ENCODE results near the gene SH3BP5. TPM values are rescaled to one million over a fixed set of nuclear protein-coding genes. Genes with fewer than 3 reads are reported as not detected.

The SH3BP5 gene
- total and polyA plus RNA-seq, 2 experiments from 2014 or later = 15.9 to 16.3 TPM

GRCh38 chr3:15305359-15305844 is 27.0 kb downstream of the SH3BP5 start:
- Histone ChIP-seq H2AFZ (no peak overlapping the region), H3K4me1 (ENCODE audit: insufficient read depth) (peaks cover 31% of the 10 kb centered on the region), H3K4me3 (no peak overlapping the region), H3K9me3 (ENCODE audit: low read depth) (no peaks in the 10 kb centered on the region), H3K36me3 (replicated peaks; ENCODE audit: insufficient read depth, low read depth) (no peaks in the 10 kb centered on the region), H3K4me2 (peak overlapping the region; percentile 40), H3K27ac (peak overlapping the region; percentile 71), H3K27me3 (no peaks in the 10 kb centered on the region), H4K20me1 (ENCODE audit: insufficient read depth, poor library complexity, severe bottlenecking) (no peaks in the 10 kb centered on the region), H3K9me2 (replicated peaks; ENCODE audit: insufficient read depth) (no peaks in the 10 kb centered on the region), H3K79me2 (peaks cover 19% of the 10 kb centered on the region)
- peak; percentile 14 for TF ChIP-seq CTCF (IDR thresholded peaks at IDR 0.05; ENCODE audit: poor library complexity)
- TF ChIP-seq EZH2 (IDR thresholded peaks at IDR 0.05; ENCODE audit: borderline replicate concordance) = no peak
- peak; percentile 70 for DNase-seq (ENCODE audit: low spot score)
- WGBS (ENCODE audit: low lambda C conversion rate, missing lambda C conversion rate) = 32% methylated on average over 6 of the region's 6 CpGs

- Histone ChIP-seq H3K9me2 (replicated peaks; ENCODE audit: insufficient read depth) (no peaks in the 10 kb centered on the region), H3K36me3 (replicated peaks; ENCODE audit: insufficient read depth, low read depth) (no peaks in the 10 kb centered on the region), H4K20me1 (ENCODE audit: insufficient read depth, poor library complexity, severe bottlenecking) (no peaks in the 10 kb centered on the region), H3K79me2 (peaks cover 19% of the 10 kb centered on the region), H3K27ac (no peak overlapping the region), H3K9me3 (ENCODE audit: low read depth) (no peaks in the 10 kb centered on the region), H3K27me3 (no peaks in the 10 kb centered on the region), H3K4me1 (ENCODE audit: insufficient read depth) (peaks cover 14% of the 10 kb centered on the region), H3K4me3 (no peak overlapping the region), H3K4me2 (no peak overlapping the region), H2AFZ (no peak overlapping the region)
- 96% methylated on average over 13 of the region's 13 CpGs for WGBS (ENCODE audit: low lambda C conversion rate, missing lambda C conversion rate)
- TF ChIP-seq CTCF (IDR thresholded peaks at IDR 0.05; ENCODE audit: poor library complexity) (no peak), EZH2 (IDR thresholded peaks at IDR 0.05; ENCODE audit: borderline replicate concordance) (no peak), EZH2phosphoT487 (IDR thresholded peaks at IDR 0.05; ENCODE audit: low read depth, severe bottlenecking, unreplicated experiment) (no peak)
- no peak for DNase-seq (ENCODE audit: low spot score)
Measured at GRCh38 chr3:15303728-15304127, 28.7 kb downstream of the SH3BP5 start.

GRCh38 chr3:15303216-15303615 is 29.2 kb downstream of the SH3BP5 start:
- Histone ChIP-seq H4K20me1 (ENCODE audit: insufficient read depth, poor library complexity, severe bottlenecking) (no peaks in the 10 kb centered on the region), H3K27ac (no peak overlapping the region), H3K4me3 (no peak overlapping the region), H3K79me2 (peaks cover 18% of the 10 kb centered on the region), H3K9me2 (replicated peaks; ENCODE audit: insufficient read depth) (no peaks in the 10 kb centered on the region), H3K4me1 (ENCODE audit: insufficient read depth) (peaks cover 14% of the 10 kb centered on the region), H3K9me3 (ENCODE audit: low read depth) (no peaks in the 10 kb centered on the region), H3K36me3 (replicated peaks; ENCODE audit: insufficient read depth, low read depth) (no peaks in the 10 kb centered on the region), H3K27me3 (no peaks in the 10 kb centered on the region), H2AFZ (no peak overlapping the region), H3K4me2 (no peak overlapping the region)
- DNase-seq (ENCODE audit: low spot score) = no peak
- WGBS (ENCODE audit: low lambda C conversion rate, missing lambda C conversion rate) = 92% methylated on average over 8 of the region's 8 CpGs
- TF ChIP-seq CTCF (IDR thresholded peaks at IDR 0.05; ENCODE audit: poor library complexity) = no peak

GRCh38 chr3:15301761-15302160 is 30.6 kb downstream of the SH3BP5 start:
- Histone ChIP-seq H2AFZ (no peak overlapping the region), H3K36me3 (replicated peaks; ENCODE audit: insufficient read depth, low read depth) (no peaks in the 10 kb centered on the region), H3K4me3 (no peak overlapping the region), H3K9me3 (ENCODE audit: low read depth) (no peaks in the 10 kb centered on the region), H3K9me2 (replicated peaks; ENCODE audit: insufficient read depth) (no peaks in the 10 kb centered on the region), H3K4me2 (no peak overlapping the region), H3K4me1 (ENCODE audit: insufficient read depth) (peaks cover 10% of the 10 kb centered on the region), H3K79me2 (peaks cover 6% of the 10 kb centered on the region), H4K20me1 (ENCODE audit: insufficient read depth, poor library complexity, severe bottlenecking) (no peaks in the 10 kb centered on the region), H3K27ac (no peak overlapping the region), H3K27me3 (no peaks in the 10 kb centered on the region)
- no peak for DNase-seq (ENCODE audit: low spot score)
- WGBS (ENCODE audit: low lambda C conversion rate, missing lambda C conversion rate) = 98% methylated on average over 7 of the region's 7 CpGs
- TF ChIP-seq CTCF (IDR thresholded peaks at IDR 0.05; ENCODE audit: poor library complexity) (no peak), EZH2 (IDR thresholded peaks at IDR 0.05; ENCODE audit: borderline replicate concordance) (no peak), EZH2phosphoT487 (IDR thresholded peaks at IDR 0.05; ENCODE audit: low read depth, severe bottlenecking, unreplicated experiment) (no peak)

All from hepatocyte (in vitro differentiated cells).